Endothelial cell of umbilical vein (primary cell): ENCODE measurements around the gene SP6. TPM values are rescaled to one million over a fixed set of nuclear protein-coding genes. Genes with fewer than 3 reads are reported as not detected.

Experiments used
- BruUV-seq: library from RNA; stranded (reverse); fragments of 400-500 nt; replicated peaks from 2 replicates; lab custom pipeline; 2021; lab: Mats Ljungman, UMichigan
- CTCF ChIA-PET: fragments of 300-600, 350-600 bp; sonication (Branson Sonifier 250); formaldehyde crosslinking; loops from one replicate; lab custom pipeline; 2021; ENCODE audit warnings: antibody characterized with exemption, inconsistent platforms; lab: Charles Lee
- POLR2A ChIA-PET: fragments of 300-600, 350-600 bp; sonication (Branson Sonifier 250); formaldehyde crosslinking; loops from one replicate; lab custom pipeline; 2021; ENCODE audit warnings: antibody characterized with exemption, inconsistent platforms; lab: Charles Lee
- DNase-seq: peaks from one replicate; pipeline ENCODE4 v3.0.0-alpha.2; 2011; ENCODE audit warnings: low read depth, low spot score
- FAIRE-seq: peaks from 2 replicates; lab custom pipeline; 2011; peaks lifted over from hg19 to GRCh38; lab: Jason Lieb, UNC
- H2AFZ ChIP-seq: 2 replicates; pipeline ENCODE4 v1.6.0; 2012; ENCODE audit warnings: low read depth, low read length, control low read depth, inconsistent platforms
- H3K27ac ChIP-seq: 2 replicates; pipeline ENCODE4 v1.5.1; 2011; ENCODE audit warnings: low read depth, mild to moderate bottlenecking, control low read depth, low read length, moderate library complexity; ENCODE audit not compliant: insufficient read depth
- H3K27me3 ChIP-seq, 2 experiments: 2 replicates each; pipeline versions ENCODE4 v1.6.0 to v1.6.1; 2011; ENCODE audit warnings: low read length in 2 of 2, mixed read lengths in 1 of 2; ENCODE audit not compliant: control insufficient read depth in 2 of 2, insufficient read depth in 2 of 2
- H3K36me3 ChIP-seq, 2 experiments: 2 replicates in 1 of 2; 3 replicates in 1 of 2; pipeline ENCODE4 v1.5.1; 2011; ENCODE audit warnings: low read length in 2 of 2, mild to moderate bottlenecking in 1 of 2, moderate library complexity in 1 of 2; ENCODE audit not compliant: control insufficient read depth in 2 of 2, insufficient read depth in 2 of 2; ENCODE audit errors: extremely low read depth in 1 of 2
- H3K4me1 ChIP-seq: 3 replicates; pipeline ENCODE4 v1.5.1; 2011; ENCODE audit warnings: mild to moderate bottlenecking, low read length; ENCODE audit not compliant: control insufficient read depth, insufficient read depth; ENCODE audit errors: extremely low read depth
- H3K4me2 ChIP-seq: 2 replicates; pipeline ENCODE4 v1.6.1; 2011; ENCODE audit warnings: low read length, control low read depth, mixed read lengths; ENCODE audit not compliant: insufficient read depth
- H3K4me3 ChIP-seq, 3 experiments: fragments of 200-600 bp in 1 of 3; sonication (generic), shearing (Covaris generic) in 1 of 3; replicated peaks in 1 of 3; 2 replicates each; pipeline ENCODE4 v1.5.1; 2011 to 2016; ENCODE audit warnings: control low read depth in 3 of 3, low read length in 3 of 3, mild to moderate bottlenecking in 2 of 3, inconsistent platforms in 1 of 3, low read depth in 1 of 3, moderate library complexity in 1 of 3; ENCODE audit not compliant: insufficient read depth in 1 of 3
- H3K79me2 ChIP-seq: 2 replicates; pipeline ENCODE4 v1.6.0; 2012; ENCODE audit warnings: low read length, inconsistent platforms; ENCODE audit not compliant: control insufficient read depth, insufficient read depth
- H3K9ac ChIP-seq: replicated peaks from 2 replicates; pipeline ENCODE3; 2011; ENCODE audit warnings: low read length, control low read depth; ENCODE audit not compliant: insufficient read depth; ENCODE audit errors: extremely low read depth
- H3K9me1 ChIP-seq: replicated peaks from 3 replicates; pipeline ENCODE4 v1.6.0; 2011; ENCODE audit warnings: mild to moderate bottlenecking, low read length; ENCODE audit not compliant: control insufficient read depth, insufficient read depth; ENCODE audit errors: extremely low read depth
- H3K9me3 ChIP-seq: replicated peaks from 2 replicates; pipeline ENCODE4 v1.5.1; 2012; ENCODE audit warnings: low read length, inconsistent platforms; ENCODE audit not compliant: control insufficient read depth, insufficient read depth
- H4K20me1 ChIP-seq: replicated peaks from 2 replicates; pipeline ENCODE3; 2011; ENCODE audit warnings: mild to moderate bottlenecking, low read length; ENCODE audit not compliant: control insufficient read depth, insufficient read depth; ENCODE audit errors: extremely low read depth
- EZH2 ChIP-seq: IDR thresholded peaks from 2 replicates; pipeline ENCODE4 v1.6.1; 2012; ENCODE audit warnings: borderline replicate concordance, low read depth, mild to moderate bottlenecking, moderate library complexity, low read length, inconsistent platforms; ENCODE audit not compliant: severe bottlenecking
- FOS ChIP-seq: IDR thresholded peaks from 2 replicates; pipeline ENCODE4 v1.6.1; 2011; ENCODE audit warnings: mild to moderate bottlenecking, low read length, moderate library complexity, borderline replicate concordance; ENCODE audit not compliant: insufficient read depth
- GATA2 ChIP-seq: IDR thresholded peaks from 2 replicates; pipeline ENCODE4 v1.7.0; 2011; ENCODE audit warnings: low read depth, mild to moderate bottlenecking, moderate library complexity, mixed read lengths, low read length; ENCODE audit not compliant: insufficient read length, insufficient read depth
- JUN ChIP-seq: IDR thresholded peaks from 2 replicates; pipeline ENCODE4 v1.6.1; 2011; ENCODE audit warnings: borderline replicate concordance, low read depth; ENCODE audit not compliant: insufficient read length, insufficient read depth
- MAX ChIP-seq: IDR thresholded peaks from 2 replicates; pipeline ENCODE4 v1.6.1; 2011; ENCODE audit not compliant: insufficient read depth, insufficient read length
- MYC ChIP-seq: IDR thresholded peaks from one replicate; pipeline ENCODE4 v1.6.1; 2011; ENCODE audit warnings: mild to moderate bottlenecking, low read depth, low read length
- POLR2A ChIP-seq: IDR thresholded peaks from 2 replicates; pipeline ENCODE4 v1.6.1; 2012; ENCODE audit warnings: low read depth, mild to moderate bottlenecking, control low read depth, low read length
- dilution Hi-C: fragments of 300-500 bp; cut with MboI; formaldehyde crosslinking; loops from one replicate; pipeline ENCODE4 v1.15.0; 2019; ENCODE audit warnings: low sequenced_read_pairs; ENCODE audit not compliant: extremely low pct_ligation_motif_present
- intact Hi-C: fragments of 100-400 bp; cut with micrococcal nuclease; formaldehyde crosslinking; loops from one replicate; pipeline ENCODE4 v1.10.0; 2022
- polyA plus RNA-seq, 4 experiments: library from polyadenylated mRNA; depleted of rRNA in 3 of 4; stranded (reverse) in 3 of 4; unstranded in 1 of 4; fragments of >200 nt; gene quantifications; 2 replicates each; pipeline versions ENCODE4 v1.2.1 to v1.2.3, GENCODE V29; 2011 to 2012; ENCODE audit warnings: missing spikeins in 1 of 4
- total RNA-seq: library from RNA; stranded (reverse); gene quantifications from 2 replicates; pipeline ENCODE4 v1.2.3, GENCODE V29; 2021

The SP6 gene
- total and polyA plus RNA-seq, 2 donors (not counting 3 experiments of a cell fraction or from before 2014, with no cell fraction given): 0.11 to 1.3 TPM

- Histone ChIP-seq H3K9ac (no peak overlapping the region), H3K27ac (peak overlapping the region; percentile 54), H3K79me2 (no peaks in the 10 kb centered on the region), H3K4me1 (peaks cover 9% of the 10 kb centered on the region), H3K36me3 (peaks cover 3 to 58% of the 10 kb centered on the region in 2 experiments), H3K4me3 (no peak overlapping the region), H3K4me2 (no peak overlapping the region), H3K9me1 (no peaks in the 10 kb centered on the region), H4K20me1 (no peaks in the 10 kb centered on the region), H3K9me3 (no peaks in the 10 kb centered on the region), H3K27me3 (no peaks in the 10 kb centered on the region), H2AFZ (no peak overlapping the region)
- DNase-seq: no peak
- TF ChIP-seq EZH2 (no peak), FOS (no peak), MYC (no peak), GATA2 (no peak)
- no TSS peak for BruUV-seq
- intact Hi-C loops: no loop called here
- FAIRE-seq: no peak
- POLR2A ChIA-PET: no interaction called here
- dilution Hi-C loops: no loop called here
- CTCF ChIA-PET: interaction anchor here (1.4 kb wide), 1 partner anchor 10 kb away, joined by 5 read pairs; no protein-coding TSS in a partner anchor
Observed at GRCh38 chr17:47810901-47811635, 39.9 kb downstream of the SP6 start.

GRCh38 chr17:47810200-47810821 is 40.7 kb downstream of the SP6 start:
- BruUV-seq: no TSS peak
- intact Hi-C loops (no loop called here), dilution Hi-C loops (no loop called here)
- Histone ChIP-seq H2AFZ (no peak overlapping the region), H4K20me1 (no peaks in the 10 kb centered on the region), H3K27me3 (no peaks in the 10 kb centered on the region), H3K9ac (no peak overlapping the region), H3K4me2 (no peak overlapping the region), H3K4me1 (peaks cover 9% of the 10 kb centered on the region), H3K4me3 (no peak overlapping the region), H3K79me2 (no peaks in the 10 kb centered on the region), H3K9me3 (no peaks in the 10 kb centered on the region), H3K36me3 (peaks cover 3 to 51% of the 10 kb centered on the region in 2 experiments), H3K9me1 (no peaks in the 10 kb centered on the region), H3K27ac (peak overlapping the region; percentile 54)
- DNase-seq (peak; percentile 65), FAIRE-seq (peak; percentile 91)
- POLR2A ChIA-PET: no interaction called here
- TF ChIP-seq GATA2: no peak
- peak; percentile 46 for TF ChIP-seq JUN
- no peak for TF ChIP-seq POLR2A
- no peak for TF ChIP-seq MAX
- TF ChIP-seq EZH2: no peak
- TF ChIP-seq FOS: peak; percentile 78
- CTCF ChIA-PET: interaction anchor here (0.7 to 1.4 kb wide), 2 partner anchors 9 to 112 kb away, joined by 3 to 5 read pairs; no protein-coding TSS in a partner anchor
